Epithelial cell of umbilical artery (primary cell): ENCODE results near the gene PCCA. TPM values are rescaled to one million over a fixed set of nuclear protein-coding genes. Genes with fewer than 3 reads are reported as not detected.

Experiments
- total RNA-seq: library from RNA; depleted of rRNA; stranded (reverse); fragments of >200 nt; gene quantifications from 2 replicates; pipeline ENCODE4 v1.2.3, GENCODE V29; 2014

The PCCA gene
- 20.8 and 25.2 TPM in 2 replicates for total RNA-seq

GRCh38 chr13:100088644-100089464, at the start of gene PCCA:
Gene PCCA, plus strand, starts transcription at chr13:100089093. Its CDS starts 28 bp downstream, at chr13:100089121.

Other genes starting within 250 kb of the PCCA start
- not detected in 2 replicates for gene ZIC5, start 117.3 kb upstream of the PCCA start, total RNA-seq
- gene ZIC2, start 107.3 kb upstream of the PCCA start, total RNA-seq = not detected in 2 replicates